GM12878 (cell line): Measurements from ENCODE around the gene GNB3. TPM values are rescaled to one million over a fixed set of nuclear protein-coding genes. Genes with fewer than 3 reads are reported as not detected.

Source experiments
- ATAC-seq: fragments of 200-7000 bp; cut with Tn5 transposase; 3 replicates; pipeline ENCODE4 v1.9.1; 2020; ENCODE audit warnings: mild to moderate bottlenecking, moderate library complexity
- BruUV-seq: library from RNA; stranded (reverse); fragments of 400-500 nt; replicated peaks from 2 replicates; lab custom pipeline; 2021; lab: Mats Ljungman, UMichigan
- CTCF ChIA-PET: fragments of 300-600 bp; sonication (Branson Sonifier 250); formaldehyde crosslinking; extraction: SDS; loops from one replicate; lab custom pipeline; 2021; ENCODE audit warnings: inconsistent platforms; lab: Yijun Ruan, JAX
- POLR2A ChIA-PET: fragments of 350-600 bp; formaldehyde crosslinking; extraction: SDS; loops from one replicate; lab custom pipeline; 2021; ENCODE audit warnings: inconsistent platforms; lab: Charles Lee
- RAD21 ChIA-PET: fragments of 300-600 bp; sonication (Branson Sonifier 250); formaldehyde crosslinking; loops from one replicate; lab custom pipeline; 2023; ENCODE audit warnings: antibody characterized with exemption; ENCODE audit not compliant: unreplicated experiment; lab: Charles Lee
- SMC1A ChIA-PET: fragments of 300-600 bp; sonication (Branson Sonifier 250); formaldehyde crosslinking; loops from one replicate; lab custom pipeline; 2023; ENCODE audit not compliant: unreplicated experiment, uncharacterized antibody; lab: Charles Lee
- DNase-seq: peaks from one replicate; pipeline ENCODE4 v3.0.0-alpha.2; 2011; ENCODE audit warnings: low read depth, low spot score
- FAIRE-seq: peaks from 3 replicates; lab custom pipeline; 2011; peaks lifted over from hg19 to GRCh38; lab: Jason Lieb, UNC
- H2AFZ ChIP-seq: 2 replicates; pipeline ENCODE4 v1.6.0; 2011; ENCODE audit warnings: low read depth, low read length, control low read depth; ENCODE audit not compliant: control insufficient read depth
- H3K27ac ChIP-seq: 2 replicates; pipeline ENCODE4 v1.5.1; 2011; ENCODE audit warnings: control low read depth; ENCODE audit not compliant: control insufficient read depth, insufficient read depth
- H3K27me3 ChIP-seq, 2 experiments: replicated peaks in 1 of 2; 2 replicates each; pipeline versions ENCODE4 v1.6.0 to v1.6.1; 2011; ENCODE audit warnings: low read length in 1 of 2; ENCODE audit not compliant: control insufficient read depth in 2 of 2, insufficient read depth in 2 of 2
- H3K36me3 ChIP-seq, 2 experiments: 2 replicates each; pipeline ENCODE4 v1.5.1; 2011; ENCODE audit warnings: low read length in 1 of 2; ENCODE audit not compliant: control insufficient read depth in 2 of 2, insufficient read depth in 2 of 2
- H3K4me1 ChIP-seq: 2 replicates; pipeline ENCODE4 v1.6.1; 2011; ENCODE audit warnings: mild to moderate bottlenecking, low read length, moderate library complexity, mixed read lengths; ENCODE audit not compliant: control insufficient read depth, insufficient read depth
- H3K4me2 ChIP-seq: 2 replicates; pipeline ENCODE4 v1.6.0; 2011; ENCODE audit warnings: control low read depth; ENCODE audit not compliant: control insufficient read depth, insufficient read depth
- H3K4me3 ChIP-seq: fragments of 200-600 bp; sonication (generic); 2 replicates; pipeline ENCODE4 v1.5.1; 2016
- H3K79me2 ChIP-seq: 2 replicates; pipeline ENCODE4 v1.6.0; 2011; ENCODE audit warnings: low read length; ENCODE audit not compliant: control insufficient read depth, insufficient read depth
- H3K9ac ChIP-seq: 2 replicates; pipeline ENCODE4 v1.8.0; 2011; ENCODE audit warnings: low read length, control low read depth, mixed read lengths; ENCODE audit not compliant: control insufficient read depth, insufficient read depth
- H3K9me3 ChIP-seq: replicated peaks from 3 replicates; pipeline ENCODE4 v1.5.1; 2011; ENCODE audit warnings: mild to moderate bottlenecking, low read length; ENCODE audit not compliant: control insufficient read depth, insufficient read depth
- H4K20me1 ChIP-seq: 2 replicates; pipeline ENCODE4 v1.6.0; 2011; ENCODE audit not compliant: control insufficient read depth, insufficient read depth
- NBN ChIP-seq: fragments of 450-650 bp; IDR thresholded peaks from 2 replicates; pipeline ENCODE4 v1.6.1; 2016
- NFYA ChIP-seq: IDR thresholded peaks from 2 replicates; pipeline ENCODE4 v1.6.1; 2011; ENCODE audit warnings: low read depth, mild to moderate bottlenecking, low read length, improper control_type of control experiment, borderline replicate concordance
- NR2C2 ChIP-seq: IDR thresholded peaks from 2 replicates; pipeline ENCODE4 v1.6.1; 2011; ENCODE audit warnings: borderline replicate concordance, low read depth; ENCODE audit not compliant: control insufficient read depth, insufficient read length
- POLR2AphosphoS5 ChIP-seq: IDR thresholded peaks from 2 replicates; pipeline ENCODE4 v1.6.1; 2011; ENCODE audit warnings: mild to moderate bottlenecking, low read length, inconsistent platforms
- POU2F2 ChIP-seq: IDR thresholded peaks from 3 replicates; pipeline ENCODE4 v1.6.1; 2011; ENCODE audit warnings: low read depth, mild to moderate bottlenecking, low read length, borderline replicate concordance
- SKIL ChIP-seq: fragments of 450-650 bp; IDR thresholded peaks from 2 replicates; pipeline ENCODE4 v1.6.1; 2017; ENCODE audit warnings: mild to moderate bottlenecking, low read depth, inconsistent platforms; ENCODE audit not compliant: poor library complexity, severe bottlenecking
- SREBF1 ChIP-seq: IDR thresholded peaks from 2 replicates; pipeline ENCODE4 v1.6.1; 2012; ENCODE audit warnings: mild to moderate bottlenecking, low read length
- TBL1XR1 ChIP-seq: IDR thresholded peaks from 2 replicates; pipeline ENCODE4 v1.6.1; 2012; ENCODE audit warnings: low read depth, low read length, improper control_type of control experiment
- WGBS: methylation state at CpG from one replicate; pipeline ENCODE4 v1.1.6; 2016; ENCODE audit warnings: low lambda C conversion rate; ENCODE audit not compliant: insufficient replicate concordance, insufficient coverage; ENCODE audit errors: missing lambda C conversion rate; 5-methylcytosine and 5-hydroxymethylcytosine counted together
- in situ Hi-C: fragments of 300-500 bp; cut with MboI; formaldehyde crosslinking; loops from 9 replicates; pipeline ENCODE4 v1.14.3; 2018; ENCODE audit warnings: mixed read lengths
- intact Hi-C: fragments of 100-400 bp; cut with micrococcal nuclease; formaldehyde crosslinking; loops from one replicate; pipeline ENCODE4 v1.14.2; 2022; ENCODE audit not compliant: unreplicated experiment
- polyA plus RNA-seq, 11 experiments: library from polyadenylated mRNA; depleted of rRNA in 4 of 11; unstranded in 6 of 11; stranded (reverse) in 5 of 11; fragments of >200 nt; fragmentation: Nextera tagmentation in 4 of 11; fragmentation: Illumina TruSeq in 1 of 11; extraction: Ambion mirVana in 4 of 11; extraction: Trizol in 1 of 11; gene quantifications; 1 replicate in 1 of 11; 2 replicates in 10 of 11; pipeline versions ENCODE4 v1.2.1 to v1.2.3, GENCODE V29; 2011 to 2016; ENCODE audit warnings: inconsistent platforms in 2 of 11, missing spikeins in 2 of 11, low read depth in 1 of 11
- total RNA-seq, 4 experiments: library from RNA; depleted of rRNA in 3 of 4; stranded (reverse); fragments of >200 nt in 3 of 4; fragmentation: Illumina TruSeq in 1 of 4; extraction: Trizol in 1 of 4; gene quantifications; 2 replicates each; pipeline versions ENCODE4 v1.2.1 to v1.2.3, GENCODE V29; 2013 to 2021
- TF ChIP-seq, protein P1 (sequence below): fragments of 450-650 bp; IDR thresholded peaks from 2 replicates; pipeline ENCODE4 v1.6.1; 2018; ENCODE audit warnings: mild to moderate bottlenecking, low read depth, moderate library complexity; ENCODE audit not compliant: partially characterized antibody
- TF ChIP-seq, protein P2 (sequence below): fragments of 450-650 bp; conservative IDR thresholded peaks from 2 replicates; pipeline ENCODE4 v1.6.1; 2017; ENCODE audit warnings: mild to moderate bottlenecking, moderate library complexity

GNB3 gene
- total and polyA plus RNA-seq, 10 of the 15 experiments (the other 5 are each of a cell fraction or from before 2014, with no cell fraction given): 0.05 to 1.1 (median 0.36) TPM

- ChIA-PET SMC1A (interaction anchor here (1.5 to 4.8 kb wide), 5 partner anchors 14 to 100 kb away, joined by 4 to 42 read pairs (median 15); partner anchors contain the start of genes MLF2, SPSB2 and TPI1), RAD21 (interaction anchor here (0.9 to 5.6 kb wide), 3 partner anchors 14 to 38 kb away, joined by 4 to 42 read pairs (median 41); partner anchors contain the start of genes SPSB2 and TPI1), CTCF (interaction anchor here (1.8 to 9.9 kb wide), 5 partner anchors 15 to 130 kb away, joined by 4 to 173 read pairs (median 22); partner anchors contain the start of genes COPS7A, MLF2, SPSB2 and TPI1)
- DNase-seq (no peak), FAIRE-seq (no peak)
- in situ Hi-C loops: no loop called here
- H3K9me3 ChIP-seq: no peaks in the 10 kb centered on the region
- intact Hi-C loops: loop anchor here (5.0 kb wide), 1 partner anchor 166 kb away; the partner anchor contains the start of gene ZNF384
- H3K36me3 ChIP-seq: peaks cover 21 to 30% of the 10 kb centered on the region in 2 experiments
- BruUV-seq: no TSS peak
- peak overlapping the region; percentile 60 for H3K9ac ChIP-seq
- H3K79me2 ChIP-seq: peaks cover 41% of the 10 kb centered on the region
- H2AFZ ChIP-seq: no peak overlapping the region
- TF ChIP-seq, protein P1, sequence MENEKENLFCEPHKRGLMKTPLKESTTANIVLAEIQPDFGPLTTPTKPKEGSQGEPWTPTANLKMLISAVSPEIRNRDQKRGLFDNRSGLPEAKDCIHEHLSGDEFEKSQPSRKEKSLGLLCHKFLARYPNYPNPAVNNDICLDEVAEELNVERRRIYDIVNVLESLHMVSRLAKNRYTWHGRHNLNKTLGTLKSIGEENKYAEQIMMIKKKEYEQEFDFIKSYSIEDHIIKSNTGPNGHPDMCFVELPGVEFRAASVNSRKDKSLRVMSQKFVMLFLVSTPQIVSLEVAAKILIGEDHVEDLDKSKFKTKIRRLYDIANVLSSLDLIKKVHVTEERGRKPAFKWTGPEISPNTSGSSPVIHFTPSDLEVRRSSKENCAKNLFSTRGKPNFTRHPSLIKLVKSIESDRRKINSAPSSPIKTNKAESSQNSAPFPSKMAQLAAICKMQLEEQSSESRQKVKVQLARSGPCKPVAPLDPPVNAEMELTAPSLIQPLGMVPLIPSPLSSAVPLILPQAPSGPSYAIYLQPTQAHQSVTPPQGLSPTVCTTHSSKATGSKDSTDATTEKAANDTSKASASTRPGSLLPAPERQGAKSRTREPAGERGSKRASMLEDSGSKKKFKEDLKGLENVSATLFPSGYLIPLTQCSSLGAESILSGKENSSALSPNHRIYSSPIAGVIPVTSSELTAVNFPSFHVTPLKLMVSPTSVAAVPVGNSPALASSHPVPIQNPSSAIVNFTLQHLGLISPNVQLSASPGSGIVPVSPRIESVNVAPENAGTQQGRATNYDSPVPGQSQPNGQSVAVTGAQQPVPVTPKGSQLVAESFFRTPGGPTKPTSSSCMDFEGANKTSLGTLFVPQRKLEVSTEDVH: no peak
- no peak for TF ChIP-seq NBN
- TF ChIP-seq, protein P2, sequence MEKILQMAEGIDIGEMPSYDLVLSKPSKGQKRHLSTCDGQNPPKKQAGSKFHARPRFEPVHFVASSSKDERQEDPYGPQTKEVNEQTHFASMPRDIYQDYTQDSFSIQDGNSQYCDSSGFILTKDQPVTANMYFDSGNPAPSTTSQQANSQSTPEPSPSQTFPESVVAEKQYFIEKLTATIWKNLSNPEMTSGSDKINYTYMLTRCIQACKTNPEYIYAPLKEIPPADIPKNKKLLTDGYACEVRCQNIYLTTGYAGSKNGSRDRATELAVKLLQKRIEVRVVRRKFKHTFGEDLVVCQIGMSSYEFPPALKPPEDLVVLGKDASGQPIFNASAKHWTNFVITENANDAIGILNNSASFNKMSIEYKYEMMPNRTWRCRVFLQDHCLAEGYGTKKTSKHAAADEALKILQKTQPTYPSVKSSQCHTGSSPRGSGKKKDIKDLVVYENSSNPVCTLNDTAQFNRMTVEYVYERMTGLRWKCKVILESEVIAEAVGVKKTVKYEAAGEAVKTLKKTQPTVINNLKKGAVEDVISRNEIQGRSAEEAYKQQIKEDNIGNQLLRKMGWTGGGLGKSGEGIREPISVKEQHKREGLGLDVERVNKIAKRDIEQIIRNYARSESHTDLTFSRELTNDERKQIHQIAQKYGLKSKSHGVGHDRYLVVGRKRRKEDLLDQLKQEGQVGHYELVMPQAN: no peak
- no peak for TF ChIP-seq NFYA
- TF ChIP-seq SREBF1: no peak
- TF ChIP-seq NR2C2: no peak
- TF ChIP-seq POU2F2: no peak
- no peak for TF ChIP-seq SKIL
- no peak for TF ChIP-seq TBL1XR1
- no peak for TF ChIP-seq POLR2AphosphoS5
- TF ChIP-seq, all 136 proteins: peak for 0
- H3K27me3 ChIP-seq: no peaks in the 10 kb centered on the region
- no peak for ATAC-seq
- peak overlapping the region; percentile 84 for H3K27ac ChIP-seq
- H3K4me3 ChIP-seq: peak overlapping the region; percentile 82
- peaks cover 24% of the 10 kb centered on the region for H3K4me1 ChIP-seq
- no peaks in the 10 kb centered on the region for H4K20me1 ChIP-seq
- POLR2A ChIA-PET: interaction anchor here (0.5 to 8.9 kb wide), 7 partner anchors 13 to 222 kb away, joined by 3 to 84 read pairs (median 19); partner anchors contain the start of genes COPS7A, MLF2, SPSB2 and TPI1
- peak overlapping the region; percentile 45; the same call in 1 of the 2 replicates for H3K4me2 ChIP-seq
- WGBS: 100% methylated on average over 1 of the region's 1 CpG
Measured at GRCh38 chr12:6853626-6854025, 12.9 kb downstream of the GNB3 start.
